HepG2 (cell line): ENCODE data around the gene USP7.

Experiments
- CBX1 ChIP-seq: IDR thresholded peaks from one replicate; pipeline ENCODE4 v1.6.1; 2016; ENCODE audit warnings: antibody characterized with exemption, low read depth
- EZH2 ChIP-seq: conservative IDR thresholded peaks from 2 replicates; pipeline ENCODE4 v1.6.1; 2012; ENCODE audit warnings: mild to moderate bottlenecking, low read depth, low read length, moderate library complexity
- HDAC2 ChIP-seq: sonication (generic); formaldehyde crosslinking; IDR thresholded peaks from 2 replicates; pipeline ENCODE4 v1.4.0; 2020; ENCODE audit warnings: missing genetic modification reagents
- MNT ChIP-seq: fragments of 450-650 bp; IDR thresholded peaks from 2 replicates; pipeline ENCODE4 v1.6.1; 2016
- NR3C1 ChIP-seq: sonication (generic); formaldehyde crosslinking; IDR thresholded peaks from 2 replicates; pipeline ENCODE4 v1.4.0; 2020; ENCODE audit warnings: missing genetic modification reagents
- PHF8 ChIP-seq: sonication (generic); formaldehyde crosslinking; IDR thresholded peaks from 2 replicates; pipeline ENCODE4 v1.5.0; 2020; ENCODE audit warnings: missing genetic modification reagents
- SALL2 ChIP-seq: sonication (generic); formaldehyde crosslinking; IDR thresholded peaks from 2 replicates; pipeline ENCODE4 v1.8.1; 2023; ENCODE audit warnings: mild to moderate bottlenecking, missing genetic modification reagents, inconsistent platforms
- SIN3A ChIP-seq: IDR thresholded peaks from 2 replicates; pipeline ENCODE4 v1.6.1; 2011; ENCODE audit warnings: low read depth, mild to moderate bottlenecking, control low read depth, low read length, borderline replicate concordance
- SKIL ChIP-seq: sonication (generic); formaldehyde crosslinking; IDR thresholded peaks from 2 replicates; pipeline ENCODE4 v1.8.0; 2022; ENCODE audit warnings: missing genetic modification reagents, mild to moderate bottlenecking, moderate library complexity, borderline replicate concordance
- ZBTB40 ChIP-seq, 2 experiments: fragments of 450-650 bp in 1 of 2; sonication (generic) in 1 of 2; formaldehyde crosslinking in 1 of 2; IDR thresholded peaks; 2 replicates each; pipeline versions ENCODE4 v1.6.1 to v1.8.0; 2016 to 2022; ENCODE audit warnings: antibody characterized with exemption in 1 of 2, mild to moderate bottlenecking in 1 of 2, missing genetic modification reagents in 1 of 2
- ZNF274 ChIP-seq: sonication (generic); formaldehyde crosslinking; IDR thresholded peaks from 2 replicates; pipeline ENCODE4 v1.5.1; 2020; ENCODE audit warnings: mild to moderate bottlenecking, missing genetic modification reagents
- ZNF580 ChIP-seq: IDR thresholded peaks from 2 replicates; pipeline ENCODE4 v1.6.1; 2016; ENCODE audit warnings: low read depth, borderline replicate concordance
- ZSCAN12 ChIP-seq: sonication (generic); formaldehyde crosslinking; IDR thresholded peaks from 2 replicates; pipeline ENCODE4 v1.9.0; 2021; ENCODE audit warnings: mild to moderate bottlenecking, missing genetic modification reagents
- TF ChIP-seq, protein P1 (sequence below): sonication (generic); formaldehyde crosslinking; IDR thresholded peaks from 2 replicates; pipeline ENCODE4 v1.5.0; 2020; ENCODE audit warnings: mild to moderate bottlenecking, missing genetic modification reagents, moderate library complexity

GRCh38 chr16:8892101-8892575 lies 71.6 kb downstream of the USP7 start:
- TF ChIP-seq MNT: no peak
- TF ChIP-seq SKIL (CRISPR knock-in tag): no peak
- TF ChIP-seq ZSCAN12: no peak
- TF ChIP-seq, protein P1, sequence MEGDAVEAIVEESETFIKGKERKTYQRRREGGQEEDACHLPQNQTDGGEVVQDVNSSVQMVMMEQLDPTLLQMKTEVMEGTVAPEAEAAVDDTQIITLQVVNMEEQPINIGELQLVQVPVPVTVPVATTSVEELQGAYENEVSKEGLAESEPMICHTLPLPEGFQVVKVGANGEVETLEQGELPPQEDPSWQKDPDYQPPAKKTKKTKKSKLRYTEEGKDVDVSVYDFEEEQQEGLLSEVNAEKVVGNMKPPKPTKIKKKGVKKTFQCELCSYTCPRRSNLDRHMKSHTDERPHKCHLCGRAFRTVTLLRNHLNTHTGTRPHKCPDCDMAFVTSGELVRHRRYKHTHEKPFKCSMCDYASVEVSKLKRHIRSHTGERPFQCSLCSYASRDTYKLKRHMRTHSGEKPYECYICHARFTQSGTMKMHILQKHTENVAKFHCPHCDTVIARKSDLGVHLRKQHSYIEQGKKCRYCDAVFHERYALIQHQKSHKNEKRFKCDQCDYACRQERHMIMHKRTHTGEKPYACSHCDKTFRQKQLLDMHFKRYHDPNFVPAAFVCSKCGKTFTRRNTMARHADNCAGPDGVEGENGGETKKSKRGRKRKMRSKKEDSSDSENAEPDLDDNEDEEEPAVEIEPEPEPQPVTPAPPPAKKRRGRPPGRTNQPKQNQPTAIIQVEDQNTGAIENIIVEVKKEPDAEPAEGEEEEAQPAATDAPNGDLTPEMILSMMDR (CRISPR knock-in tag): no peak
- TF ChIP-seq HDAC2 (CRISPR knock-in tag): no peak
- no peak for TF ChIP-seq ZNF274 (CRISPR knock-in tag)
- TF ChIP-seq EZH2: no peak
- no peak for TF ChIP-seq ZNF580 (CRISPR knock-in tag)
- TF ChIP-seq PHF8 (CRISPR knock-in tag): no peak
- no peak for TF ChIP-seq NR3C1 (CRISPR knock-in tag)
- no peak for TF ChIP-seq ZBTB40 (IDR thresholded peaks at IDR 0.05)
- no peak for TF ChIP-seq ZBTB40 (CRISPR knock-in tag; IDR thresholded peaks at IDR 0.05)
- TF ChIP-seq SIN3A: no peak
- no peak for TF ChIP-seq SALL2
- TF ChIP-seq CBX1: no peak
